GM23248 (cell line): ENCODE measurements around the gene NOL4L. TPM values are rescaled to one million over a fixed set of nuclear protein-coding genes. Genes with fewer than 3 reads are reported as not detected.

Experiments
- DNase-seq: peaks from one replicate; pipeline ENCODE4 v3.0.0-alpha.2; 2015
- H2AFZ ChIP-seq: fragments of 200-600 bp; sonication (generic); 2 replicates; pipeline ENCODE4 v1.6.1; 2016; ENCODE audit warnings: antibody characterized with exemption
- H3F3A ChIP-seq: fragments of 200-600 bp; sonication (generic); 2 replicates; pipeline ENCODE4 v1.6.1; 2016; ENCODE audit warnings: mild to moderate bottlenecking, antibody characterized with exemption, mixed run types; ENCODE audit not compliant: insufficient read depth
- H3K27ac ChIP-seq: fragments of 200-600 bp; sonication (generic); 2 replicates; pipeline ENCODE4 v1.5.1; 2016; ENCODE audit warnings: mild to moderate bottlenecking
- H3K27me3 ChIP-seq: fragments of 200-600 bp; sonication (generic); replicated peaks from 2 replicates; pipeline ENCODE4 v1.6.1; 2016; ENCODE audit warnings: mild to moderate bottlenecking; ENCODE audit not compliant: insufficient read depth
- H3K36me3 ChIP-seq: fragments of 200-600 bp; sonication (generic); 2 replicates; pipeline ENCODE4 v1.6.1; 2016; ENCODE audit warnings: low read depth, mild to moderate bottlenecking
- H3K4me1 ChIP-seq: fragments of 200-600 bp; sonication (generic); 2 replicates; pipeline ENCODE4 v1.6.1; 2016; ENCODE audit warnings: mild to moderate bottlenecking; ENCODE audit not compliant: insufficient read depth
- H3K4me2 ChIP-seq: fragments of 200-600 bp; sonication (generic); one replicate; pipeline ENCODE4 v1.6.1; 2016; ENCODE audit warnings: mild to moderate bottlenecking; ENCODE audit not compliant: unreplicated experiment
- H3K4me3 ChIP-seq: fragments of 200-600 bp; sonication (generic); 2 replicates; pipeline ENCODE4 v1.5.1; 2016; ENCODE audit warnings: mild to moderate bottlenecking
- H3K79me2 ChIP-seq: fragments of 200-600 bp; sonication (generic); 2 replicates; pipeline ENCODE4 v1.6.1; 2016; ENCODE audit warnings: mild to moderate bottlenecking; ENCODE audit not compliant: insufficient read depth
- H3K9ac ChIP-seq: fragments of 200-600 bp; sonication (generic); 2 replicates; pipeline ENCODE4 v1.6.1; 2016; ENCODE audit warnings: mild to moderate bottlenecking
- H3K9me2 ChIP-seq: fragments of 200-600 bp; sonication (generic); 2 replicates; pipeline ENCODE4 v1.6.1; 2016; ENCODE audit warnings: mixed run types, mild to moderate bottlenecking, moderate library complexity; ENCODE audit not compliant: insufficient read depth
- H3K9me3 ChIP-seq: fragments of 200-600 bp; sonication (generic); one replicate; pipeline ENCODE4 v1.6.1; 2017; ENCODE audit warnings: low read depth
- H4K20me1 ChIP-seq: fragments of 200-600 bp; sonication (generic); 2 replicates; pipeline ENCODE4 v1.6.0; 2016; ENCODE audit not compliant: insufficient read depth
- EZH2 ChIP-seq: fragments of 200-600 bp; sonication (generic); IDR thresholded peaks from 2 replicates; pipeline ENCODE4 v1.6.1; 2018; ENCODE audit warnings: antibody characterized with exemption, mild to moderate bottlenecking; ENCODE audit not compliant: insufficient read depth, poor library complexity, severe bottlenecking
- EZH2phosphoT487 ChIP-seq: fragments of 200-600 bp; sonication (generic); IDR thresholded peaks from 2 replicates; pipeline ENCODE4 v1.6.1; 2018; ENCODE audit warnings: antibody characterized with exemption, moderate library complexity, mild to moderate bottlenecking, low read depth; ENCODE audit not compliant: insufficient read depth
- WGBS, 2 experiments: methylation state at CpG; one replicate each; pipeline ENCODE4 v1.1.6; 2015 to 2017; ENCODE audit warnings: low lambda C conversion rate in 2 of 2, low coverage in 1 of 2; ENCODE audit errors: missing lambda C conversion rate in 2 of 2; 5-methylcytosine and 5-hydroxymethylcytosine counted together
- in situ Hi-C: fragments of 300-500 bp; cut with MboI; formaldehyde crosslinking; loops from 2 replicates; pipeline ENCODE4 v1.15.0; 2020
- polyA plus RNA-seq: library from polyadenylated mRNA; unstranded; fragments of >200 nt; fragmentation: Nextera tagmentation; extraction: Ambion mirVana; gene quantifications from 2 replicates; pipeline ENCODE4 v1.2.1, GENCODE V29; 2016
- total RNA-seq: library from RNA; depleted of rRNA; stranded (reverse); fragments of >200 nt; shearing (Covaris generic); gene quantifications from 2 replicates; pipeline ENCODE4 v1.2.3, GENCODE V29; 2014

Gene NOL4L
- total and polyA plus RNA-seq, 2 experiments from 2014 or later = 5.2 to 7.9 TPM

GRCh38 chr20:32450484-32451061 lies 134.6 kb downstream of the NOL4L start:
- Histone ChIP-seq H3K4me1 (no peaks in the 10 kb centered on the region), H3K9me3 (no peaks in the 10 kb centered on the region), H2AFZ (no peak overlapping the region), H3K79me2 (peaks cover 2% of the 10 kb centered on the region; the same call in 1 of the 2 replicates), H3K9ac (no peak overlapping the region), H3K27me3 (no peaks in the 10 kb centered on the region), H3K9me2 (no peaks in the 10 kb centered on the region), H3K36me3 (no peaks in the 10 kb centered on the region; the same call in 1 of the 2 replicates), H4K20me1 (no peaks in the 10 kb centered on the region), H3K27ac (no peak overlapping the region), H3K4me2 (no peak overlapping the region), H3F3A (peaks cover 12% of the 10 kb centered on the region; the same call in 1 of the 2 replicates), H3K4me3 (no peak overlapping the region)
- no peak for TF ChIP-seq EZH2phosphoT487
- no peak for TF ChIP-seq EZH2
- in situ Hi-C loops = no loop called here
- 89 to 92% methylated on average over 9 of the region's 9 CpGs for WGBS, 2 experiments
- DNase-seq = no peak

- Histone ChIP-seq H3K36me3 (no peaks in the 10 kb centered on the region; the same call in 1 of the 2 replicates), H3K9ac (no peak overlapping the region), H3K9me2 (no peaks in the 10 kb centered on the region), H3K27ac (no peak overlapping the region), H3K79me2 (peaks cover 4% of the 10 kb centered on the region; the same call in 1 of the 2 replicates), H3F3A (peaks cover 12% of the 10 kb centered on the region; the same call in 1 of the 2 replicates), H3K4me2 (no peak overlapping the region), H3K4me3 (no peak overlapping the region), H3K9me3 (no peaks in the 10 kb centered on the region), H2AFZ (no peak overlapping the region), H4K20me1 (no peaks in the 10 kb centered on the region), H3K27me3 (no peaks in the 10 kb centered on the region), H3K4me1 (no peaks in the 10 kb centered on the region)
- in situ Hi-C loops = no loop called here
- WGBS, 2 experiments = 70 to 79% methylated on average over 8 of the region's 8 CpGs
- no peak for DNase-seq
- TF ChIP-seq EZH2 (no peak), EZH2phosphoT487 (no peak)
Observed at GRCh38 chr20:32449890-32450401, 135.2 kb downstream of the NOL4L start.

DNA sequence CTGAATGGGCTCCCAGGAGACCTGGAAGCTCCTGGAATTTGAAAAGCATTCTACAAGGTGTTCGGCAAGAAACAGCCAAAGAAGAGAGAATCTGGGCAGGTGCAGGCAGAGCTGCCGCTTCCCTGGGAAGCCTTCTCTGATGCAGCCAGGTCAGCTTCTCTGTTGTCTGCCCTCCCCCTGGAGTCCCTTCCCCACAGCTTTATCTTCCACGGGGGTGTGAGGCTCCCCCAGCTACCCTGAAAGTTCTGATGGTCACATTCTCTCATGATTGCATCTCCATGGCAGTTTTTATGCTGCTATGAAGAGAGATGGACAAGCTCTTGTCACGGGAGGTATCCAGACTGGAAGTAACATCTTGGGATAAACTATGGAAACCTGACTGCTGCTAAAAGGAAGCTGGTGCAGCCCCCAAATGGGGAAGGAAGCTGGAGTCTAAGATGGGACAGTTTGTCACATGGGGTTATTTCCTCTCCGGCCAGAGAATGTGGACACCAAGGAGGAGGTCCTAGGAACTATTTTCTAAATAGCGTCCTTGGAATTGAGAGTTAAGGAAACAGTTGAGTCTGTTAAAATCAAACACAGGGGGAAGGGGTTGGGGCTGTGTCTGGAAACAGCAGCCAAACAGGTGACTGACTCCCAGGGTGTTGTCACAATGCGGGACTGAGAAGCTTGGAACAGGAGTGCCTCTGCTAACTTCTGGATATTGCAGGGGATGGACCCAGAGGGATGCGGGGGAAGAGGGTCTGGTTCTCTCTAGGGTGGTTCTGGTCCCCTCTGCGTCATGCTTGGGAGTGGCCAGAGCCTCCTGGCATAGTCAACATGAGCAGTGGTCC lies 135.9 kb downstream of the NOL4L start:
- peaks cover 4% of the 10 kb centered on the region; the same call in 1 of the 2 replicates for H3K79me2 ChIP-seq
- no peaks in the 10 kb centered on the region for H4K20me1 ChIP-seq
- TF ChIP-seq EZH2 (no peak), EZH2phosphoT487 (no peak)
- no peaks in the 10 kb centered on the region for H3K9me2 ChIP-seq
- H2AFZ ChIP-seq = no peak overlapping the region
- no peak for DNase-seq
- peaks cover 16% of the 10 kb centered on the region; the same call in 1 of the 2 replicates for H3F3A ChIP-seq
- H3K4me3 ChIP-seq = no peak overlapping the region
- no peak overlapping the region for H3K27ac ChIP-seq
- H3K4me1 ChIP-seq = no peaks in the 10 kb centered on the region
- in situ Hi-C loops = no loop called here
- H3K36me3 ChIP-seq = peaks cover 2% of the 10 kb centered on the region; the same call in 1 of the 2 replicates
- no peak overlapping the region for H3K9ac ChIP-seq
- 76 to 81% methylated on average over 9 of the region's 9 CpGs for WGBS, 2 experiments
- H3K27me3 ChIP-seq = no peaks in the 10 kb centered on the region
- no peaks in the 10 kb centered on the region for H3K9me3 ChIP-seq
- no peak overlapping the region for H3K4me2 ChIP-seq

DNA sequence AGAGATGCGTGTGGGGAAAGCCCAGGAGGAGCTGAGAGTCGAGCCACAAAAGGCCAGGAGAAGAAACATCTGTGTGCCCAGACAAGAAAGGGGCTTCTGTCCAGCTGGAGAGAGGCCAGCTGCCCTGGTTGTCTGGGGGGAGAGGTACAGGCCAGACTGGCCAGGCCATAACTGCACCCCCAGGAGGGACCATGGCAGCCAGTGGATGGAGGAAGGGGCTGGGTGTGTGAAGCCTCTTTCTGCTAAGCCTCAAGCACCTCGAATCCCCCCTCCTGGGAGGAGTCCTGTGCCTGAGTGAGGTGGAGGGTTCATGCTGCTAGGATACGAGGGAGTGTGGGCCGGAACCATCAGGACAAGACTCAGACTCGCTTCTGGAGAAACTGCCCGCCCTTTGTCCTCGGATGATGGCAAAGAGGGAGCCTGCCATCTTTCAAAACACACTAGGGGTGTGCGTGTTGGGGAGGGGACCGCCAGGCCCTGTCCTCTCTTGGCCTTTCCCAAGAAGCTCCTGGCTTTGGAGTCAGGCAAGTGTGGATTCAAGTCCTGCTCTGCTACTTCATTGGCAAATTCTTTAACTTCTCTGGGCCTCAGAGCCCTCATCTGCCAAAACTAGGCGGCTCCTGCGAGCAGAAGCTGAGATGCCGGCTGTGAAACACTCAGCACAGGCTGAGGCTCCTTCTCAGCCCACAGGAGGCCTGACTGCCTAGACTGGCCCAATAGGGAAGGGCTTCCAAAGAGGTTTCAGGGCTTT lies 136.7 kb downstream of the NOL4L start:
- no peaks in the 10 kb centered on the region for H3K27me3 ChIP-seq
- peaks cover 10% of the 10 kb centered on the region for H3K79me2 ChIP-seq
- no peak overlapping the region for H3K9ac ChIP-seq
- WGBS, 2 experiments = 37 to 44% methylated on average over 12 to 13 of the region's 13 CpGs
- no peak overlapping the region for H3K27ac ChIP-seq
- H3K9me3 ChIP-seq = no peaks in the 10 kb centered on the region
- H3K4me3 ChIP-seq = no peak overlapping the region
- DNase-seq = peak; percentile 23
- no peaks in the 10 kb centered on the region for H4K20me1 ChIP-seq
- H3K9me2 ChIP-seq = no peaks in the 10 kb centered on the region
- TF ChIP-seq EZH2 = no peak
- no peak for TF ChIP-seq EZH2phosphoT487
- in situ Hi-C loops = no loop called here
- peaks cover 20% of the 10 kb centered on the region for H3F3A ChIP-seq
- H3K4me1 ChIP-seq = no peaks in the 10 kb centered on the region
- H2AFZ ChIP-seq = no peak overlapping the region
- H3K36me3 ChIP-seq = peaks cover 5% of the 10 kb centered on the region; the same call in 1 of the 2 replicates
- H3K4me2 ChIP-seq = no peak overlapping the region
